SK-N-SH treated with all-trans-retinoic acid at 6 μM for 48 hours (cell line): ENCODE measurements around the gene CISTR.

ENCODE experiments used
- ATAC-seq: fragments of 200-7000 bp; cut with Tn5 transposase; 3 replicates; pipeline ENCODE4 v1.9.1; 2020; ENCODE audit warnings: mild to moderate bottlenecking, moderate library complexity
- ARNTL ChIP-seq: fragments of 450-650 bp; formaldehyde crosslinking; IDR thresholded peaks from 2 replicates; pipeline ENCODE4 v1.5.0; 2020; ENCODE audit warnings: low read depth, mild to moderate bottlenecking, moderate library complexity, borderline replicate concordance
- BACH2 ChIP-seq: fragments of 250-450 bp; sonication (Bioruptor Pico); IDR thresholded peaks from 2 replicates; pipeline ENCODE4 v1.9.0; 2021; ENCODE audit warnings: mild to moderate bottlenecking, borderline replicate concordance
- ESRRG ChIP-seq: fragments of 250-450 bp; sonication (Bioruptor Pico); IDR thresholded peaks from 2 replicates; pipeline ENCODE4 v1.6.1; 2021; ENCODE audit warnings: mild to moderate bottlenecking
- GLIS3 ChIP-seq: fragments of 250-450 bp; sonication (Bioruptor Pico); IDR thresholded peaks from 2 replicates; pipeline ENCODE4 v1.5.0; 2020; ENCODE audit warnings: mild to moderate bottlenecking, moderate library complexity
- ISL1 ChIP-seq: fragments of 250-450 bp; sonication (Bioruptor Pico); IDR thresholded peaks from 2 replicates; pipeline ENCODE4 v2.1.2; 2022; ENCODE audit warnings: mild to moderate bottlenecking, moderate library complexity
- PPARA ChIP-seq: fragments of 250-450 bp; sonication (Bioruptor Pico); IDR thresholded peaks from 2 replicates; pipeline ENCODE4 v1.5.0; 2020; ENCODE audit warnings: mild to moderate bottlenecking, borderline replicate concordance
- RARB ChIP-seq: fragments of 250-450 bp; sonication (Bioruptor Pico); IDR thresholded peaks from 2 replicates; pipeline ENCODE4 v1.8.0; 2021; ENCODE audit warnings: mild to moderate bottlenecking, moderate library complexity
- SNAI2 ChIP-seq: fragments of 250-450 bp; sonication (Bioruptor Pico); IDR thresholded peaks from 2 replicates; pipeline ENCODE4 v1.5.0; 2020; ENCODE audit warnings: mild to moderate bottlenecking, moderate library complexity
- TCF4 ChIP-seq: fragments of 250-450 bp; sonication (Bioruptor Pico); IDR thresholded peaks from 2 replicates; pipeline ENCODE4 v1.8.0; 2021; ENCODE audit warnings: mild to moderate bottlenecking, moderate library complexity, borderline replicate concordance
- TOX ChIP-seq: fragments of 250-450 bp; sonication (Bioruptor Pico); IDR thresholded peaks from 2 replicates; pipeline ENCODE4 v1.8.0; 2021; ENCODE audit warnings: mild to moderate bottlenecking, moderate library complexity, borderline replicate concordance
- ZC3H10 ChIP-seq: fragments of 250-450 bp; sonication (Bioruptor Pico); IDR thresholded peaks from 2 replicates; pipeline ENCODE4 v1.5.1; 2021; ENCODE audit warnings: mild to moderate bottlenecking, moderate library complexity
- ZFP30 ChIP-seq: fragments of 450-650 bp; formaldehyde crosslinking; IDR thresholded peaks from 2 replicates; pipeline ENCODE4 v1.5.0; 2022; ENCODE audit warnings: mild to moderate bottlenecking, moderate library complexity
- ZNF565 ChIP-seq: fragments of 450-650 bp; formaldehyde crosslinking; conservative IDR thresholded peaks from 2 replicates; pipeline ENCODE4 v1.5.0; 2020; ENCODE audit warnings: low read depth, mild to moderate bottlenecking, moderate library complexity
- ZNF8 ChIP-seq: fragments of 450-650 bp; formaldehyde crosslinking; IDR thresholded peaks from 2 replicates; pipeline ENCODE4 v1.5.0; 2020; ENCODE audit warnings: mild to moderate bottlenecking, moderate library complexity
- TF ChIP-seq, protein P1 (sequence below): fragments of 250-450 bp; sonication (Bioruptor Pico); IDR thresholded peaks from 2 replicates; pipeline ENCODE4 v1.8.0; 2020; ENCODE audit warnings: mild to moderate bottlenecking, moderate library complexity, borderline replicate concordance
- TF ChIP-seq, protein P2 (sequence below): fragments of 250-450 bp; sonication (Bioruptor Pico); IDR thresholded peaks from 2 replicates; pipeline ENCODE4 v1.8.0; 2021; ENCODE audit warnings: low read depth, mild to moderate bottlenecking, moderate library complexity, borderline replicate concordance
- TF ChIP-seq, protein P3 (sequence below): fragments of 250-450 bp; sonication (Bioruptor Pico); IDR thresholded peaks from 2 replicates; pipeline ENCODE4 v1.5.1; 2020; ENCODE audit warnings: low read depth, mild to moderate bottlenecking, moderate library complexity
- TF ChIP-seq, protein P4 (sequence below): fragments of 250-450 bp; sonication (Bioruptor Pico); IDR thresholded peaks from 2 replicates; pipeline ENCODE4 v1.5.1; 2021; ENCODE audit warnings: mild to moderate bottlenecking, moderate library complexity
- TF ChIP-seq, protein P5 (sequence below): fragments of 250-450 bp; sonication (Bioruptor Pico); IDR thresholded peaks from 2 replicates; pipeline ENCODE4 v1.5.0; 2020; ENCODE audit warnings: mild to moderate bottlenecking, moderate library complexity

The CISTR gene

DNA sequence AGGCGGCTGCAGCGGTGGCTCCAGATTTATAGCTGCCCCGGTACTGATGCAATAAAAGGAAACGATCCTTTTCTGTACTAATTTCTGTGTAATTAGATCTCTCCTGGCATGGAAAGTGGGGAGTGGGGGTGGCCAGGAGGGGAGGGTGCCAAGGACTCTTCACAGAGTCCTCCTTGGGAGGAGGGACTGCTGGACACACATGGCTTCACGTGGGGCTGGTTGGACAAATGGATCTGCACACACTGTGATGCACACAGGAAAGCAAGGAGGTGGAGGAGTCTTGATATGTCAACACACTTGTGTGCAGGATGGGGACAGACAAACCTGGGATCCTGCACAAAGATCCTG lies 52.1 kb downstream of the CISTR start:
- TF ChIP-seq, protein P1, sequence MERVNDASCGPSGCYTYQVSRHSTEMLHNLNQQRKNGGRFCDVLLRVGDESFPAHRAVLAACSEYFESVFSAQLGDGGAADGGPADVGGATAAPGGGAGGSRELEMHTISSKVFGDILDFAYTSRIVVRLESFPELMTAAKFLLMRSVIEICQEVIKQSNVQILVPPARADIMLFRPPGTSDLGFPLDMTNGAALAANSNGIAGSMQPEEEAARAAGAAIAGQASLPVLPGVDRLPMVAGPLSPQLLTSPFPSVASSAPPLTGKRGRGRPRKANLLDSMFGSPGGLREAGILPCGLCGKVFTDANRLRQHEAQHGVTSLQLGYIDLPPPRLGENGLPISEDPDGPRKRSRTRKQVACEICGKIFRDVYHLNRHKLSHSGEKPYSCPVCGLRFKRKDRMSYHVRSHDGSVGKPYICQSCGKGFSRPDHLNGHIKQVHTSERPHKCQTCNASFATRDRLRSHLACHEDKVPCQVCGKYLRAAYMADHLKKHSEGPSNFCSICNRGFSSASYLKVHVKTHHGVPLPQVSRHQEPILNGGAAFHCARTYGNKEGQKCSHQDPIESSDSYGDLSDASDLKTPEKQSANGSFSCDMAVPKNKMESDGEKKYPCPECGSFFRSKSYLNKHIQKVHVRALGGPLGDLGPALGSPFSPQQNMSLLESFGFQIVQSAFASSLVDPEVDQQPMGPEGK (CRISPR knock-in tag): no peak
- TF ChIP-seq ZNF8 (CRISPR knock-in tag): no peak
- no peak for ATAC-seq

DNA sequence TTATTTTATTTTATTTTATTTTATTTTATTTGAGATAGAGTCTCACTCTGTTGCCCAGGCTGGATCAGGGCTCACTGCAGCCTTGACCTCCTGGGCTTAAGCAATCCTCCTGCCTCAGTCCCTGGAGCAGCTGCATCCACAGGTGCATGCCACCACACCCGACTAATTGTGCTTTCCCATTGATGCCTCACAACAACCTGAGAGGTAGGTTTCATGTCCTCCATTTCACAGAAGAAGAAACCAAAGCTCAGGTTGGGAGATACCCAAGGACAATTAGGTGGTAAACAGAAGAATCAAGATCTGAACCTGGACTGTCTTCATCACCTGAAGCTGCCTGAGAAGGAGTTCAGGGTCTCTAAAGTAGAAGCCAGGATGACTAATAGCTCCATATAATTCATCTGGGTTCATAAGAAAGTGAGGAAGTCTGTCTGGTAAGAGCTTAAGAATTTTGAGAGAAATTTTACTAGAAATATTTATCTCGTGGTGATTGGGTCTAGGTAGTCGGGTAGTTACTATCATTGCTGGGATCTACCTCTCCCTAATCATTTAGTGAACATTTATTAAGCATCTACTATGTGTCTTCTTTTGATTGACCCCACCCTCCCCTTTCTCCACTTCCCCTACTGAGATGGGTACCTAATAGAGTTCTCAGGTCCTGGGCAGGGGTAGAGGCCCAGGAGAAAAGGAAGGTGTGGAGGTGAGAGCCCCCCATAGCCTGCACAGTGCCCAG lies 52.7 kb downstream of the CISTR start:
- TF ChIP-seq TOX (CRISPR knock-in tag) (no peak), ZC3H10 (CRISPR knock-in tag) (no peak), PPARA (no peak), ZNF565 (CRISPR knock-in tag) (no peak), GLIS3 (CRISPR knock-in tag) (no peak)
- TF ChIP-seq, protein P2, sequence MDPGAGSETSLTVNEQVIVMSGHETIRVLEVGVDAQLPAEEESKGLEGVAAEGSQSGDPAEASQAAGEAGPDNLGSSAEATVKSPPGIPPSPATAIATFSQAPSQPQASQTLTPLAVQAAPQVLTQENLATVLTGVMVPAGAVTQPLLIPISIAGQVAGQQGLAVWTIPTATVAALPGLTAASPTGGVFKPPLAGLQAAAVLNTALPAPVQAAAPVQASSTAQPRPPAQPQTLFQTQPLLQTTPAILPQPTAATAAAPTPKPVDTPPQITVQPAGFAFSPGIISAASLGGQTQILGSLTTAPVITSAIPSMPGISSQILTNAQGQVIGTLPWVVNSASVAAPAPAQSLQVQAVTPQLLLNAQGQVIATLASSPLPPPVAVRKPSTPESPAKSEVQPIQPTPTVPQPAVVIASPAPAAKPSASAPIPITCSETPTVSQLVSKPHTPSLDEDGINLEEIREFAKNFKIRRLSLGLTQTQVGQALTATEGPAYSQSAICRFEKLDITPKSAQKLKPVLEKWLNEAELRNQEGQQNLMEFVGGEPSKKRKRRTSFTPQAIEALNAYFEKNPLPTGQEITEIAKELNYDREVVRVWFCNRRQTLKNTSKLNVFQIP (CRISPR knock-in tag): no peak
- TF ChIP-seq, protein P3, sequence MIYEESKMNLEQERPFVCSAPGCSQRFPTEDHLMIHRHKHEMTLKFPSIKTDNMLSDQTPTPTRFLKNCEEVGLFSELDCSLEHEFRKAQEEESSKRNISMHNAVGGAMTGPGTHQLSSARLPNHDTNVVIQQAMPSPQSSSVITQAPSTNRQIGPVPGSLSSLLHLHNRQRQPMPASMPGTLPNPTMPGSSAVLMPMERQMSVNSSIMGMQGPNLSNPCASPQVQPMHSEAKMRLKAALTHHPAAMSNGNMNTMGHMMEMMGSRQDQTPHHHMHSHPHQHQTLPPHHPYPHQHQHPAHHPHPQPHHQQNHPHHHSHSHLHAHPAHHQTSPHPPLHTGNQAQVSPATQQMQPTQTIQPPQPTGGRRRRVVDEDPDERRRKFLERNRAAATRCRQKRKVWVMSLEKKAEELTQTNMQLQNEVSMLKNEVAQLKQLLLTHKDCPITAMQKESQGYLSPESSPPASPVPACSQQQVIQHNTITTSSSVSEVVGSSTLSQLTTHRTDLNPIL (CRISPR knock-in tag): no peak
- no peak for ATAC-seq

DNA sequence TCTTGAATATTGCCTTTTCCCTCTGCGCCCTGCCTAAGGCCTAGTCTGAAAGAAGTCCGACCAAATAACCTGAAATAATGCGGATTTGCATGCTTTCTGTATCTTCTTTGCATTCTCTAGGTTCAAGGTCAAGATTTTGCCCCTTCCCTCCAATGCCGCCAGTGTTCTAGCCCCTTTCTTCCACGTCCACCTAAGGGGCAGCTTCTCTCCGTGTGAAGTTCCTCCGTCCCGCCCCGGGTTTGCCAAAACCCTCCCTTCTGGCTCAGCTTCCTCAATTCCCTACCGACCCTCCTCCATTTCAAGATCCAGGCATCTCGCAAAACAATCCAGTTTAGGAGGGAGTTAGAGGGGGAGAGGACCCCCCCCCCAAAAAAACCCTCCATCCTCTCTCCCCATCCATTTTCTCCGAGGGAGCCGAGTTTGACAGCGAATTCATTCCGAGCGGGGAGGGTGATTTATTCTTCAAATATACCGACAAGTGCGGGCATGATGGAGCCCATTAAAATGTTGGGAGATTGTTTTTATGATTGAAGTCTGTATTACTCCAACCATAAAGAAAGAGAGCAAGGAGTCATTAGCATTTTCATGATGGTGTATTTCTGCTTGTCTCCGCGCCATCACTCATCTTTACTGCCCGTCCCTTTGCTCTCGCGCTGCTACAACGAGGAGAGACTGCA lies 55.0 kb downstream of the CISTR start:
- TF ChIP-seq ZNF8 (CRISPR knock-in tag): no peak
- no peak for TF ChIP-seq BACH2 (CRISPR knock-in tag)
- TF ChIP-seq ARNTL: no peak
- no peak for TF ChIP-seq SNAI2 (CRISPR knock-in tag)
- TF ChIP-seq, protein P3 (CRISPR knock-in tag): no peak
- no peak for TF ChIP-seq ISL1 (CRISPR knock-in tag)
- TF ChIP-seq ZFP30: no peak
- TF ChIP-seq, protein P4, sequence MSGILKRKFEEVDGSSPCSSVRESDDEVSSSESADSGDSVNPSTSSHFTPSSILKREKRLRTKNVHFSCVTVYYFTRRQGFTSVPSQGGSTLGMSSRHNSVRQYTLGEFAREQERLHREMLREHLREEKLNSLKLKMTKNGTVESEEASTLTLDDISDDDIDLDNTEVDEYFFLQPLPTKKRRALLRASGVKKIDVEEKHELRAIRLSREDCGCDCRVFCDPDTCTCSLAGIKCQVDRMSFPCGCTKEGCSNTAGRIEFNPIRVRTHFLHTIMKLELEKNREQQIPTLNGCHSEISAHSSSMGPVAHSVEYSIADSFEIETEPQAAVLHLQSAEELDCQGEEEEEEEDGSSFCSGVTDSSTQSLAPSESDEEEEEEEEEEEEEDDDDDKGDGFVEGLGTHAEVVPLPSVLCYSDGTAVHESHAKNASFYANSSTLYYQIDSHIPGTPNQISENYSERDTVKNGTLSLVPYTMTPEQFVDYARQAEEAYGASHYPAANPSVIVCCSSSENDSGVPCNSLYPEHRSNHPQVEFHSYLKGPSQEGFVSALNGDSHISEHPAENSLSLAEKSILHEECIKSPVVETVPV: no peak
- no peak for TF ChIP-seq ESRRG (CRISPR knock-in tag)
- no peak for TF ChIP-seq RARB
- no peak for TF ChIP-seq TOX (CRISPR knock-in tag)
- TF ChIP-seq, protein P5, sequence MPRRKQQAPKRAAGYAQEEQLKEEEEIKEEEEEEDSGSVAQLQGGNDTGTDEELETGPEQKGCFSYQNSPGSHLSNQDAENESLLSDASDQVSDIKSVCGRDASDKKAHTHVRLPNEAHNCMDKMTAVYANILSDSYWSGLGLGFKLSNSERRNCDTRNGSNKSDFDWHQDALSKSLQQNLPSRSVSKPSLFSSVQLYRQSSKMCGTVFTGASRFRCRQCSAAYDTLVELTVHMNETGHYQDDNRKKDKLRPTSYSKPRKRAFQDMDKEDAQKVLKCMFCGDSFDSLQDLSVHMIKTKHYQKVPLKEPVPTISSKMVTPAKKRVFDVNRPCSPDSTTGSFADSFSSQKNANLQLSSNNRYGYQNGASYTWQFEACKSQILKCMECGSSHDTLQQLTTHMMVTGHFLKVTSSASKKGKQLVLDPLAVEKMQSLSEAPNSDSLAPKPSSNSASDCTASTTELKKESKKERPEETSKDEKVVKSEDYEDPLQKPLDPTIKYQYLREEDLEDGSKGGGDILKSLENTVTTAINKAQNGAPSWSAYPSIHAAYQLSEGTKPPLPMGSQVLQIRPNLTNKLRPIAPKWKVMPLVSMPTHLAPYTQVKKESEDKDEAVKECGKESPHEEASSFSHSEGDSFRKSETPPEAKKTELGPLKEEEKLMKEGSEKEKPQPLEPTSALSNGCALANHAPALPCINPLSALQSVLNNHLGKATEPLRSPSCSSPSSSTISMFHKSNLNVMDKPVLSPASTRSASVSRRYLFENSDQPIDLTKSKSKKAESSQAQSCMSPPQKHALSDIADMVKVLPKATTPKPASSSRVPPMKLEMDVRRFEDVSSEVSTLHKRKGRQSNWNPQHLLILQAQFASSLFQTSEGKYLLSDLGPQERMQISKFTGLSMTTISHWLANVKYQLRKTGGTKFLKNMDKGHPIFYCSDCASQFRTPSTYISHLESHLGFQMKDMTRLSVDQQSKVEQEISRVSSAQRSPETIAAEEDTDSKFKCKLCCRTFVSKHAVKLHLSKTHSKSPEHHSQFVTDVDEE (CRISPR knock-in tag): no peak
- no peak for TF ChIP-seq ZC3H10 (CRISPR knock-in tag)
- no peak for TF ChIP-seq ZNF565 (CRISPR knock-in tag)
- no peak for TF ChIP-seq TCF4 (CRISPR knock-in tag)
- ATAC-seq: no peak
